Natural killer cell (primary cell): ENCODE data around the gene FBXL17. TPM values are rescaled to one million over a fixed set of nuclear protein-coding genes. Genes with fewer than 3 reads are reported as not detected.

ENCODE experiments used
- ATAC-seq, 3 donors: fragments of 150-1000 bp in 2 of 3; fragments of 200-7000 bp in 1 of 3; cut with Tn5 transposase; 1 replicate in 1 of 3; 2 replicates in 2 of 3; pipeline ENCODE4 v1.10.0; 2021; ENCODE audit warnings: mild to moderate bottlenecking in 2 of 3, moderate library complexity in 2 of 3
- DNase-seq, 2 donors: peaks; one replicate each; pipeline versions ENCODE4 v3.0.0 to v3.0.0-alpha.2; 2013 to 2021; ENCODE audit warnings: mixed read lengths in 1 of 2
- H3K27ac ChIP-seq: one replicate; pipeline ENCODE4 v1.5.1; 2013; ENCODE audit warnings: mild to moderate bottlenecking, low read length
- H3K27me3 ChIP-seq: one replicate; pipeline ENCODE4 v1.6.1; 2013; ENCODE audit warnings: low read length; ENCODE audit not compliant: control insufficient read depth, insufficient read depth
- H3K36me3 ChIP-seq: one replicate; pipeline ENCODE4 v1.6.1; 2013; ENCODE audit warnings: low read length; ENCODE audit not compliant: control insufficient read depth, insufficient read depth
- H3K4me1 ChIP-seq: one replicate; pipeline ENCODE4 v1.6.1; 2013; ENCODE audit warnings: low read length; ENCODE audit not compliant: control insufficient read depth, insufficient read depth
- H3K4me3 ChIP-seq: one replicate; pipeline ENCODE4 v1.5.1; 2013; ENCODE audit warnings: low read length
- H3K9me3 ChIP-seq: one replicate; pipeline ENCODE4 v1.6.1; 2013; ENCODE audit warnings: low read length; ENCODE audit not compliant: control insufficient read depth, insufficient read depth
- H3K27ac Mint-ChIP-seq, 2 donors: one replicate each; pipeline ENCODE4 v1.8.0; 2022; ENCODE audit warnings: mild to moderate bottlenecking in 2 of 2, mixed read lengths in 2 of 2, moderate library complexity in 1 of 2
- H3K27me3 Mint-ChIP-seq, 2 donors: one replicate each; pipeline ENCODE4 v1.8.0; 2022; ENCODE audit warnings: low read depth in 2 of 2, mixed read lengths in 2 of 2
- H3K36me3 Mint-ChIP-seq: one replicate; pipeline ENCODE4 v1.8.0; 2022; ENCODE audit warnings: mixed read lengths
- H3K4me1 Mint-ChIP-seq, 2 donors: one replicate each; pipeline ENCODE4 v1.8.0; 2022; ENCODE audit warnings: mixed read lengths in 2 of 2
- H3K4me3 Mint-ChIP-seq: one replicate; pipeline ENCODE4 v1.8.0; 2022; ENCODE audit warnings: mild to moderate bottlenecking, moderate library complexity, mixed read lengths
- H3K9me3 Mint-ChIP-seq, 2 donors: one replicate each; pipeline ENCODE4 v1.8.0; 2022; ENCODE audit warnings: mixed read lengths in 2 of 2
- WGBS: methylation state at CpG from one replicate; pipeline ENCODE4 v1.1.7; 2013; ENCODE audit warnings: missing lambda C conversion rate; ENCODE audit not compliant: insufficient coverage; 5-methylcytosine and 5-hydroxymethylcytosine counted together
- intact Hi-C: fragments of 100-400 bp; cut with micrococcal nuclease; formaldehyde crosslinking; loops from one replicate; pipeline ENCODE4 v1.14.2; 2022
- total RNA-seq, 4 donors: library from RNA; stranded (reverse); fragments of 120-200 nt in 1 of 4; gene quantifications; one replicate each; pipeline versions ENCODE4 v1.2.3 to v1.2.4, GENCODE V29; 2013 to 2022
- TF ChIP-seq, protein P1 (sequence below): fragments of 200-600 bp; IDR thresholded peaks from one replicate; pipeline ENCODE4 v1.8.0; 2022; ENCODE audit warnings: antibody characterized with exemption

Gene FBXL17
- total RNA-seq, 3 donors from 2014 or later (not counting 1 experiment from before 2014, with no cell fraction given), result 34.2 to 46.8 (median 34.9) TPM

GRCh38 chr5:107980923-107981692 lies 400.8 kb downstream of the FBXL17 start:
- WGBS, result 88% methylated on average over 12 of the region's 13 CpGs

DNA sequence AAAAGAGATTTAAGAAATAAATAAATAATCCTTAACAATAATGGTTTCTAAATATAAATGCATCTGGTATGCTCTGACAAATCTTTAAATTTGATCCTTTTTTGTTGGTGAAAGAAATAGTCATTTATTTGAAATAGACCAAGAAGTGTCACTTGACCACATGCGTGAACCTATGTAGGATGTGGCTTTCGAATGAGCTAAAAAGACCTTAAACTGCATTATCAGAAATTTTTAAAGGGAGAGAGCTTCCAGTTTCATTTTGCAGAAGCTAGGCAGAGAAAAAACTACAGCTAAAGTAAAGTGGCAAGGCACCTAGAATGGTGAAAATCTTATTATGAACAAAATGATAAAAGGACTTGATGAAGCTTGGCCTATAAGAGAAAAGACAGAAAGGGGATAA lies 402.0 kb downstream of the FBXL17 start:
- 13% methylated on average over 2 of the region's 2 CpGs for WGBS
- Histone ChIP-seq H3K4me3 (no peak overlapping the region), H3K27ac (peak overlapping the region; percentile 46), H3K4me1 (peaks cover 31% of the 10 kb centered on the region), H3K27me3 (no peaks in the 10 kb centered on the region), H3K9me3 (no peaks in the 10 kb centered on the region), H3K36me3 (no peaks in the 10 kb centered on the region)
- Mint-ChIP-seq H3K27me3 (no peaks in the 10 kb centered on the region), H3K4me3 (peak overlapping the region; percentile 75), H3K27ac (peak overlapping the region; percentile 82 to 92), H3K4me1 (peaks cover 66 to 68% of the 10 kb centered on the region in 2 donors), H3K9me3 (no peaks in the 10 kb centered on the region), H3K36me3 (no peaks in the 10 kb centered on the region)
- DNase-seq, result peak in 1 of 2 donors; percentile 35
- intact Hi-C loops, result loop anchor here (1.0 to 10.0 kb wide), 2 partner anchors 11 to 405 kb away; partner anchors contain the start of gene FBXL17
- ATAC-seq, result peak; percentile 78 to 87 (median 81)
- TF ChIP-seq, protein P1, sequence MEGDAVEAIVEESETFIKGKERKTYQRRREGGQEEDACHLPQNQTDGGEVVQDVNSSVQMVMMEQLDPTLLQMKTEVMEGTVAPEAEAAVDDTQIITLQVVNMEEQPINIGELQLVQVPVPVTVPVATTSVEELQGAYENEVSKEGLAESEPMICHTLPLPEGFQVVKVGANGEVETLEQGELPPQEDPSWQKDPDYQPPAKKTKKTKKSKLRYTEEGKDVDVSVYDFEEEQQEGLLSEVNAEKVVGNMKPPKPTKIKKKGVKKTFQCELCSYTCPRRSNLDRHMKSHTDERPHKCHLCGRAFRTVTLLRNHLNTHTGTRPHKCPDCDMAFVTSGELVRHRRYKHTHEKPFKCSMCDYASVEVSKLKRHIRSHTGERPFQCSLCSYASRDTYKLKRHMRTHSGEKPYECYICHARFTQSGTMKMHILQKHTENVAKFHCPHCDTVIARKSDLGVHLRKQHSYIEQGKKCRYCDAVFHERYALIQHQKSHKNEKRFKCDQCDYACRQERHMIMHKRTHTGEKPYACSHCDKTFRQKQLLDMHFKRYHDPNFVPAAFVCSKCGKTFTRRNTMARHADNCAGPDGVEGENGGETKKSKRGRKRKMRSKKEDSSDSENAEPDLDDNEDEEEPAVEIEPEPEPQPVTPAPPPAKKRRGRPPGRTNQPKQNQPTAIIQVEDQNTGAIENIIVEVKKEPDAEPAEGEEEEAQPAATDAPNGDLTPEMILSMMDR, result no peak

More at GRCh38 chr5:107980923-107981692, 400.8 kb downstream of the FBXL17 start:
- Histone ChIP-seq H3K27ac (peak overlapping the region; percentile 9), H3K27me3 (no peaks in the 10 kb centered on the region), H3K36me3 (no peaks in the 10 kb centered on the region), H3K4me3 (no peak overlapping the region), H3K9me3 (no peaks in the 10 kb centered on the region), H3K4me1 (peaks cover 31% of the 10 kb centered on the region)
- Mint-ChIP-seq H3K27ac (peak overlapping the region; percentile 82 to 92), H3K9me3 (no peaks in the 10 kb centered on the region), H3K4me3 (peak overlapping the region; percentile 73), H3K4me1 (peaks cover 74 to 76% of the 10 kb centered on the region in 2 donors), H3K27me3 (no peaks in the 10 kb centered on the region), H3K36me3 (no peaks in the 10 kb centered on the region)
- ATAC-seq (no peak), DNase-seq (no peak)
- TF ChIP-seq, protein P1, result no peak
- intact Hi-C loops, result loop anchor here (1.0 to 10.0 kb wide), 2 partner anchors 10 to 404 kb away; partner anchors contain the start of gene FBXL17

GRCh38 chr5:107979291-107979690 lies 402.6 kb downstream of the FBXL17 start:
- Mint-ChIP-seq H3K27ac (peak overlapping the region; percentile 82 to 92), H3K4me3 (peak overlapping the region; percentile 37), H3K27me3 (no peaks in the 10 kb centered on the region), H3K36me3 (no peaks in the 10 kb centered on the region), H3K4me1 (peaks cover 66 to 67% of the 10 kb centered on the region in 2 donors), H3K9me3 (no peaks in the 10 kb centered on the region)
- Histone ChIP-seq H3K4me3 (no peak overlapping the region), H3K9me3 (no peaks in the 10 kb centered on the region), H3K27me3 (no peaks in the 10 kb centered on the region), H3K27ac (peak overlapping the region; percentile 8), H3K36me3 (no peaks in the 10 kb centered on the region), H3K4me1 (peaks cover 31% of the 10 kb centered on the region)
- TF ChIP-seq, protein P1, result no peak
- 87% methylated on average over 3 of the region's 3 CpGs for WGBS
- intact Hi-C loops, result no loop called here
- DNase-seq (no peak), ATAC-seq (no peak)
